GM12801 (cell line): Measurements from ENCODE around the gene LINGO3.

Source experiments
- CTCF ChIP-seq: IDR thresholded peaks from one replicate; pipeline ENCODE4 v1.5.1; 2011; ENCODE audit warnings: control low read depth; ENCODE audit not compliant: insufficient read length; ENCODE audit errors: extremely low read depth

LINGO3 gene

GRCh38 chr19:2352121-2352520, 44.2 kb upstream of the LINGO3 start:
- TF ChIP-seq CTCF = no peak

GRCh38 chr19:2351591-2351990, 43.6 kb upstream of the LINGO3 start:
- TF ChIP-seq CTCF = no peak

- no peak for TF ChIP-seq CTCF
Measured at GRCh38 chr19:2350656-2351055, 42.7 kb upstream of the LINGO3 start.

GRCh38 chr19:2345794-2346663, 38.1 kb upstream of the LINGO3 start:
- no peak for TF ChIP-seq CTCF

GRCh38 chr19:2345076-2345475, 37.1 kb upstream of the LINGO3 start:
- no peak for TF ChIP-seq CTCF

GRCh38 chr19:2344381-2344870, 36.5 kb upstream of the LINGO3 start:
- no peak for TF ChIP-seq CTCF

GRCh38 chr19:2343289-2343982, 35.5 kb upstream of the LINGO3 start:
- TF ChIP-seq CTCF = no peak
